ENCODE measurements around the gene GLIS1.

DNA sequence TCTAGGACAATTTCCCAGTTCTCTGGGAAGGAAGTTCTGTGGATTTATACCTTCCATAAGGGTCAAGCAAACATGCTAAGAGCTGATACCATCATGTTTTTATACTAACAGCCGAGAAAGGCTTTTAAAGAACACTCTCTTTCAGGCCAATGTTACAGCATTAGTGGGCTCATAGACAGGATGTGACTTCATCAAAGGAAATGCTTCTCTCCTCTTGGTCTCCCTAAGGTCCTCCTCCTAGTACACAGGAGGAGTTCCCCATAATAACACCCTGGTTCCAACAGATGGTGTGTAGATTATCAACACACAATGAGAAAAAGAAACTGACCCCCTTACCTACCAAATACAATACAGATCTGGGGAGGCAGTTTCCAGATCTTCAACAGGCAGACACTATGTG lies 26.7 kb upstream of the GLIS1 start:
- TF ChIP-seq EZH2 (IDR thresholded peaks at IDR 0.05) (no peak), POLR2AphosphoS5 (IDR thresholded peaks at IDR 0.05; ENCODE audit: borderline replicate concordance, low read depth, low read length) (no peak)

All from SK-N-MC (cell line).